PC-9 (cell line): ENCODE data around the gene FCN2. TPM values are rescaled to one million over a fixed set of nuclear protein-coding genes. Genes with fewer than 3 reads are reported as not detected.

Source experiments
- BruUV-seq: library from RNA; stranded (reverse); fragments of 400-500 nt; replicated peaks from 2 replicates; lab custom pipeline; 2021; lab: Mats Ljungman, UMichigan
- CTCF ChIA-PET: fragments of 300-600 bp; sonication (Branson Sonifier 250); formaldehyde crosslinking; loops from one replicate; lab custom pipeline; 2022; ENCODE audit warnings: antibody characterized with exemption; lab: Charles Lee
- POLR2A ChIA-PET: fragments of 300-600 bp; sonication (Branson Sonifier 250); formaldehyde crosslinking; loops from one replicate; lab custom pipeline; 2022; ENCODE audit warnings: antibody characterized with exemption; ENCODE audit not compliant: unreplicated experiment; lab: Charles Lee
- DNase-seq, 2 experiments: peaks; one replicate each; pipeline versions ENCODE4 v3.0.0 to v3.0.0-alpha.2; 2015 to 2022; ENCODE audit warnings: mixed read lengths in 1 of 2
- H2AFZ ChIP-seq: fragments of 200-600 bp; sonication (generic); 2 replicates; pipeline ENCODE4 v1.8.1; 2017; ENCODE audit warnings: antibody characterized with exemption
- H3F3A ChIP-seq: fragments of 200-600 bp; sonication (generic); 2 replicates; pipeline ENCODE4 v1.8.1; 2017; ENCODE audit warnings: antibody characterized with exemption, mild to moderate bottlenecking, low read depth; ENCODE audit not compliant: insufficient read depth
- H3K27ac ChIP-seq: fragments of 200-600 bp; sonication (generic); 2 replicates; pipeline ENCODE4 v1.6.1; 2016; ENCODE audit warnings: mixed run types
- H3K27me3 ChIP-seq: fragments of 200-600 bp; sonication (generic); 2 replicates; pipeline ENCODE4 v1.6.1; 2016; ENCODE audit warnings: low read depth, mixed run types; ENCODE audit not compliant: insufficient read depth
- H3K36me3 ChIP-seq: fragments of 200-600 bp; sonication (generic); 2 replicates; pipeline ENCODE4 v1.6.1; 2016; ENCODE audit warnings: low read depth, mixed run types
- H3K4me1 ChIP-seq: fragments of 200-600 bp; sonication (generic); replicated peaks from 2 replicates; pipeline ENCODE4 v1.6.1; 2016; ENCODE audit warnings: mixed run types; ENCODE audit not compliant: insufficient read depth
- H3K4me2 ChIP-seq: fragments of 200-600 bp; sonication (generic); 2 replicates; pipeline ENCODE4 v1.6.1; 2017; ENCODE audit warnings: mixed run types
- H3K4me3 ChIP-seq: fragments of 200-600 bp; sonication (generic); 2 replicates; pipeline ENCODE4 v1.6.1; 2016; ENCODE audit warnings: mixed run types
- H3K79me2 ChIP-seq: fragments of 200-600 bp; sonication (generic); 2 replicates; pipeline ENCODE4 v1.6.1; 2017; ENCODE audit warnings: low read depth, mixed run types
- H3K9me2 ChIP-seq: fragments of 200-600 bp; sonication (generic); 2 replicates; pipeline ENCODE4 v1.8.1; 2017; ENCODE audit warnings: mild to moderate bottlenecking; ENCODE audit not compliant: insufficient read depth
- H3K9me3 ChIP-seq: fragments of 200-600 bp; sonication (generic); 2 replicates; pipeline ENCODE4 v1.8.1; 2016; ENCODE audit warnings: low read depth; ENCODE audit not compliant: insufficient read depth
- H4K20me1 ChIP-seq: fragments of 200-600 bp; sonication (generic); 2 replicates; pipeline ENCODE4 v1.8.1; 2017; ENCODE audit not compliant: insufficient read depth
- CTCF ChIP-seq: fragments of 200-600 bp; sonication (generic); conservative IDR thresholded peaks from 2 replicates; pipeline ENCODE4 v1.6.1; 2017; ENCODE audit warnings: mixed run types, antibody characterized with exemption, mild to moderate bottlenecking, moderate library complexity
- EZH2 ChIP-seq: fragments of 200-600 bp; sonication (generic); IDR thresholded peaks from 2 replicates; pipeline ENCODE4 v1.8.0; 2017; ENCODE audit warnings: antibody characterized with exemption, low read depth
- intact Hi-C: fragments of 100-400 bp; cut with micrococcal nuclease; formaldehyde crosslinking; loops from one replicate; pipeline ENCODE4 v1.10.0; 2022; ENCODE audit not compliant: unreplicated experiment
- total RNA-seq: library from RNA; stranded (reverse); gene quantifications from 2 replicates; pipeline ENCODE4 v1.2.3, GENCODE V29; 2021

FCN2 gene
- total RNA-seq, 1 experiment from 2014 or later, result not detected

DNA sequence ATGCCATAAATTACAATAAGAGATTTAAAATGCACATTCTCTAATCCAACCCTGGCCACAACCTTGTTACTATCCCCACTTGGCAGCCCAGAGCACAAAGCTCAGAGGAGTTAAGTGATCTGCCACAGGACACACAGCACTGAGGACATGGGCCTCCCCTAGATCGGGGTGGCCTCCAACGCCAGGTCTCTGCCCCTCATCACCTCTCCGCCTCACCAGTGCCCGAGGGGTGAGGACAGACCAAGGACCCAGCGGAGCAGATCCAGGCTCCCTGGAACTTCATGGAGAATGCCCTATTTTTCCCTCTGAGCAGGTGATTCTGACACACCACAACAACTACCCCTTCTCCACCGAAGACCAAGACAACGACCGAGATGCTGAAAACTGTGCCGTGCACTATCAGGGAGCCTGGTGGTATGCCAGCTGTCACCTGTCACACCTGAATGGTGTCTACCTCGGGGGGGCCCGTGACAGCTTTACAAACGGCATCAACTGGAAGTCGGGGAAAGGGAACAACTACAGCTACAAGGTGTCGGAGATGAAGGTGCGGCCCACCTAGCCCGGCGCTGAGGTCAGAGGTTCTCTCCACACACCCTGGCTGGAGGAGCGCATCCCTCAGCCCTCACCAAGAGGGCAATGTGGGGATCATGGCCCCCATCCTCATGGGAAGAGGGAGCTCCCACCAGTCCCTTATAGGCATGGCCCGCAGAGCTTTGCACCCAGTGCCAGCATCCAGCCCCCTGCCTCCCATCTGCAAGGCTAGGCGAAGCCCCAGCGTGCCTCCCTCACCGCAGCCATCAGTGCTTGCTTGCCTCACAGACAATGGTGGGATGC lies 12.5 kb upstream of the FCN2 start:
- no TSS peak for BruUV-seq
- Histone ChIP-seq H3F3A (no peaks in the 10 kb centered on the region), H3K27ac (no peak overlapping the region), H3K27me3 (peaks cover 72% of the 10 kb centered on the region), H3K79me2 (no peaks in the 10 kb centered on the region), H3K9me2 (no peaks in the 10 kb centered on the region), H3K4me1 (no peaks in the 10 kb centered on the region), H4K20me1 (no peaks in the 10 kb centered on the region), H3K4me2 (no peak overlapping the region), H3K4me3 (no peak overlapping the region), H3K9me3 (no peaks in the 10 kb centered on the region), H2AFZ (no peak overlapping the region), H3K36me3 (no peaks in the 10 kb centered on the region)
- ChIA-PET POLR2A (no interaction called here), CTCF (no interaction called here)
- DNase-seq, result no peak
- intact Hi-C loops, result no loop called here
- TF ChIP-seq CTCF, result no peak
- TF ChIP-seq EZH2, result no peak

- no peak overlapping the region for H3K27ac ChIP-seq
- ChIA-PET POLR2A (no interaction called here), CTCF (no interaction called here)
- no peaks in the 10 kb centered on the region for H4K20me1 ChIP-seq
- H3K4me1 ChIP-seq, result no peaks in the 10 kb centered on the region
- no peak overlapping the region for H3K4me2 ChIP-seq
- H3K9me3 ChIP-seq, result no peaks in the 10 kb centered on the region
- intact Hi-C loops, result no loop called here
- H3K36me3 ChIP-seq, result no peaks in the 10 kb centered on the region
- no peaks in the 10 kb centered on the region for H3K9me2 ChIP-seq
- peaks cover 70% of the 10 kb centered on the region for H3K27me3 ChIP-seq
- H3K79me2 ChIP-seq, result no peaks in the 10 kb centered on the region
- TF ChIP-seq EZH2, result no peak
- TF ChIP-seq CTCF, result no peak
- no TSS peak for BruUV-seq
- DNase-seq, result no peak
- no peaks in the 10 kb centered on the region for H3F3A ChIP-seq
- H2AFZ ChIP-seq, result no peak overlapping the region
- H3K4me3 ChIP-seq, result no peak overlapping the region
Observed at GRCh38 chr9:134868751-134869553, 11.7 kb upstream of the FCN2 start.

- Histone ChIP-seq H3K4me2 (no peak overlapping the region), H3F3A (no peaks in the 10 kb centered on the region), H2AFZ (no peak overlapping the region), H4K20me1 (no peaks in the 10 kb centered on the region), H3K4me3 (no peak overlapping the region), H3K4me1 (no peaks in the 10 kb centered on the region), H3K79me2 (no peaks in the 10 kb centered on the region), H3K9me2 (no peaks in the 10 kb centered on the region), H3K36me3 (no peaks in the 10 kb centered on the region), H3K27ac (no peak overlapping the region), H3K9me3 (no peaks in the 10 kb centered on the region), H3K27me3 (peaks cover 67% of the 10 kb centered on the region)
- intact Hi-C loops, result no loop called here
- TF ChIP-seq CTCF, result no peak
- CTCF ChIA-PET, result no interaction called here
- POLR2A ChIA-PET, result no interaction called here
- BruUV-seq, result no TSS peak
- no peak for DNase-seq
Observed at GRCh38 chr9:134869554-134870300, 10.9 kb upstream of the FCN2 start.
